ENCODE results near the gene ATP6V0D1. TPM values are rescaled to one million over a fixed set of nuclear protein-coding genes. Genes with fewer than 3 reads are reported as not detected.
A peak's percentile ranks its signal among the peaks of the same experiment; 100 is the strongest.

The ATP6V0D1 gene
- total RNA-seq, 3 donors from 2014 or later, result 152 to 253 (median 228) TPM

- Histone ChIP-seq H3K4me3 (no peak overlapping the region), H3K9me3 (no peaks in the 10 kb centered on the region), H3K36me3 (ENCODE audit: low read depth) (no peaks in the 10 kb centered on the region), H3K4me1 (ENCODE audit: low read depth) (peaks cover 96% of the 10 kb centered on the region)
- intact Hi-C loops (cut with DNase I, micrococcal nuclease), result no loop called here
- DNase-seq (peak in 2 of 3 donors; percentile 67), ATAC-seq (peak; percentile 56)
- TF ChIP-seq CTCF (IDR thresholded peaks at IDR 0.05), result no peak
Measured at GRCh38 chr16:67448580-67448979, 32.4 kb downstream of the ATP6V0D1 start.

- H3K36me3 ChIP-seq (ENCODE audit: low read depth), result no peaks in the 10 kb centered on the region
- peak in 2 of 3 donors; percentile 82 to 85 for DNase-seq
Measured at GRCh38 chr16:67447508-67448076, 33.4 kb downstream of the ATP6V0D1 start.

GRCh38 chr16:67446968-67447507, 33.9 kb downstream of the ATP6V0D1 start:
- no peak for DNase-seq
- no peak overlapping the region for H3K4me3 ChIP-seq
- intact Hi-C loops (cut with DNase I, micrococcal nuclease), result no loop called here
- H3K36me3 ChIP-seq (ENCODE audit: low read depth), result no peaks in the 10 kb centered on the region
- TF ChIP-seq CTCF (IDR thresholded peaks at IDR 0.05), result no peak
- no peak for ATAC-seq
- no peaks in the 10 kb centered on the region for H3K9me3 ChIP-seq
- peaks cover 95% of the 10 kb centered on the region for H3K4me1 ChIP-seq (ENCODE audit: low read depth)

More at GRCh38 chr16:67447508-67448076, 33.4 kb downstream of the ATP6V0D1 start:
- ATAC-seq, result peak; percentile 54
- TF ChIP-seq CTCF (IDR thresholded peaks at IDR 0.05), result peak; percentile 17
- H3K4me1 ChIP-seq (ENCODE audit: low read depth), result peaks cover 95% of the 10 kb centered on the region
- intact Hi-C loops (cut with DNase I, micrococcal nuclease), result no loop called here
- H3K4me3 ChIP-seq, result no peak overlapping the region
- no peaks in the 10 kb centered on the region for H3K9me3 ChIP-seq

- Histone ChIP-seq H3K4me3 (no peak overlapping the region), H3K9me3 (no peaks in the 10 kb centered on the region), H3K36me3 (ENCODE audit: low read depth) (no peaks in the 10 kb centered on the region), H3K4me1 (ENCODE audit: low read depth) (peaks cover 95% of the 10 kb centered on the region)
- DNase-seq (peak; percentile 77 to 82 (median 80)), ATAC-seq (peak; percentile 10)
- intact Hi-C loops (cut with DNase I, micrococcal nuclease), result no loop called here
- no peak for TF ChIP-seq CTCF (IDR thresholded peaks at IDR 0.05)
Measured at GRCh38 chr16:67445913-67446907, 34.7 kb downstream of the ATP6V0D1 start.

GRCh38 chr16:67445441-67445912, 35.5 kb downstream of the ATP6V0D1 start:
- TF ChIP-seq CTCF (IDR thresholded peaks at IDR 0.05), result no peak
- H3K9me3 ChIP-seq, result no peaks in the 10 kb centered on the region
- H3K4me1 ChIP-seq (ENCODE audit: low read depth), result peaks cover 93% of the 10 kb centered on the region
- ATAC-seq (no peak), DNase-seq (peak in 2 of 3 donors; percentile 5 to 49)
- H3K4me3 ChIP-seq, result no peak overlapping the region
- H3K36me3 ChIP-seq (ENCODE audit: low read depth), result no peaks in the 10 kb centered on the region
- intact Hi-C loops (cut with DNase I, micrococcal nuclease), result no loop called here

All from mucosa of descending colon (tissue), 3 donors.